Common myeloid progenitor, CD34-positive (primary cell): ENCODE measurements around the gene LYSET.
A peak's percentile ranks its signal among the peaks of the same experiment; 100 is the strongest.
"Not testable (repeated sequence)": the region's sequence is repeated elsewhere in the genome, so short reads cannot be mapped to it uniquely, and the experiment has no call there.

ENCODE experiments used
- CTCF ChIA-PET: fragments of 350-600 bp; sonication (Branson Sonifier 250); formaldehyde crosslinking; loops from one replicate; lab custom pipeline; 2021; ENCODE audit warnings: antibody characterized with exemption; lab: Charles Lee
- POLR2A ChIA-PET: fragments of 350-600 bp; sonication (Branson Sonifier 250); formaldehyde crosslinking; loops from one replicate; lab custom pipeline; 2021; ENCODE audit warnings: antibody characterized with exemption; lab: Charles Lee
- DNase-seq, 3 donors: peaks; one replicate each; pipeline versions ENCODE4 v3.0.0 to v3.0.0-alpha.2; 2013
- H3K27ac ChIP-seq, 2 experiments: 1 replicate in 1 of 2; 2 replicates in 1 of 2; pipeline ENCODE4 v1.7.0; 2013; ENCODE audit warnings: inconsistent platforms in 2 of 2, low read length in 2 of 2, mild to moderate bottlenecking in 2 of 2, low read depth in 1 of 2, moderate library complexity in 1 of 2; ENCODE audit not compliant: severe bottlenecking in 2 of 2, insufficient read depth in 1 of 2, poor library complexity in 1 of 2
- H3K27me3 ChIP-seq, 5 experiments: replicated peaks in 2 of 5; 1 replicate in 3 of 5; 2 replicates in 2 of 5; pipeline versions ENCODE4 v1.6.1 to v1.7.0; 2013; ENCODE audit warnings: low read length in 4 of 5, mild to moderate bottlenecking in 2 of 5, moderate library complexity in 2 of 5, inconsistent platforms in 1 of 5; ENCODE audit not compliant: insufficient read depth in 5 of 5, control insufficient read depth in 4 of 5
- H3K36me3 ChIP-seq, 4 experiments: 1 replicate in 2 of 4; 2 replicates in 2 of 4; pipeline versions ENCODE4 v1.6.1 to v1.7.0; 2013; ENCODE audit warnings: low read length in 3 of 4, control low read depth in 1 of 4, mild to moderate bottlenecking in 1 of 4; ENCODE audit not compliant: control insufficient read depth in 4 of 4, insufficient read depth in 4 of 4
- H3K4me1 ChIP-seq, 4 experiments: 1 replicate in 3 of 4; 2 replicates in 1 of 4; pipeline versions ENCODE4 v1.6.1 to v1.7.1; 2013; ENCODE audit warnings: low read length in 3 of 4, mild to moderate bottlenecking in 3 of 4, control low read depth in 1 of 4, inconsistent platforms in 1 of 4, moderate library complexity in 1 of 4; ENCODE audit not compliant: control insufficient read depth in 4 of 4, insufficient read depth in 4 of 4; ENCODE audit errors: control extremely low read depth in 1 of 4
- H3K4me3 ChIP-seq, 7 experiments: 1 replicate in 4 of 7; 2 replicates in 3 of 7; pipeline versions ENCODE4 v1.5.1 to v1.7.0; 2013; ENCODE audit warnings: mild to moderate bottlenecking in 7 of 7, low read length in 6 of 7, moderate library complexity in 6 of 7, inconsistent platforms in 2 of 7, low read depth in 2 of 7, control low read depth in 1 of 7; ENCODE audit not compliant: insufficient read depth in 4 of 7, control insufficient read depth in 1 of 7; ENCODE audit errors: extremely low read depth in 1 of 7
- H3K9me3 ChIP-seq, 5 experiments: 1 replicate in 4 of 5; 2 replicates in 1 of 5; pipeline versions ENCODE4 v1.6.1 to v1.7.1; 2013; ENCODE audit warnings: low read length in 4 of 5, mild to moderate bottlenecking in 2 of 5, inconsistent platforms in 1 of 5, low read depth in 1 of 5, moderate library complexity in 1 of 5; ENCODE audit not compliant: control insufficient read depth in 4 of 5, insufficient read depth in 2 of 5; ENCODE audit errors: control extremely low read depth in 1 of 5
- WGBS: methylation state at CpG from one replicate; pipeline ENCODE4 v1.1.5; 2013; ENCODE audit not compliant: insufficient coverage; 5-methylcytosine and 5-hydroxymethylcytosine counted together

Gene LYSET

DNA sequence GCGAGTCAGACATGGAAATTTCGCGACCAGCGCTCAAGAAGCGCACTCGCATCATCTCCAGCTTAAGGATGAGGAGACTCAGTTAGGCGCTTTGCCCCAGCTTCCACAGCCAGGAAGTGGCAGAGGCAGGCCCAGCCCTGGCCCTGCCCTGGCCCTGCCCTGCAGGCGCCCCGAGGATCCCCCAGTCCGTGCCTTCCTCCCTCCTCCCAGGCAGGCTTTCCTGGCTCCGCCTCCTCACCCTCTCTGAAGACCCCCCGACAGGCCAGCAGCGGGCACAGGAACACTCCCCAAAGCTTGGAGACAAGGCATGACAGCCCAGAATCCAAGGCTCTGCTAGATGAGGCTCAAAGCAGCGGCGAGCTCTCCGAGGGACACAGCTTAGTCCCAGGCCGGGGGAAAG is 47.0 kb downstream of the LYSET start:
- peaks cover 0 to 14% (median 8%) of the 10 kb centered on the region in 4 experiments for H3K4me1 ChIP-seq
- no peak overlapping the region for H3K27ac ChIP-seq
- peaks cover 4 to 20% (median 12%) of the 10 kb centered on the region in 4 experiments for H3K36me3 ChIP-seq
- no peak for DNase-seq
- ChIA-PET POLR2A (no interaction called here), CTCF (interaction anchor here (1.1 to 1.2 kb wide), 2 partner anchors 54 to 65 kb away, joined by 3 read pairs; no protein-coding TSS in a partner anchor)
- H3K4me3 ChIP-seq, result peak overlapping the region in 3 of 7 experiments; percentile 64 to 67 (median 66)
- H3K27me3 ChIP-seq, result peaks cover 0 to 23% (median 6%) of the 10 kb centered on the region in 5 experiments
- WGBS, result 66% methylated on average over 16 of the region's 17 CpGs
- H3K9me3 ChIP-seq, result no peaks in the 10 kb centered on the region

DNA sequence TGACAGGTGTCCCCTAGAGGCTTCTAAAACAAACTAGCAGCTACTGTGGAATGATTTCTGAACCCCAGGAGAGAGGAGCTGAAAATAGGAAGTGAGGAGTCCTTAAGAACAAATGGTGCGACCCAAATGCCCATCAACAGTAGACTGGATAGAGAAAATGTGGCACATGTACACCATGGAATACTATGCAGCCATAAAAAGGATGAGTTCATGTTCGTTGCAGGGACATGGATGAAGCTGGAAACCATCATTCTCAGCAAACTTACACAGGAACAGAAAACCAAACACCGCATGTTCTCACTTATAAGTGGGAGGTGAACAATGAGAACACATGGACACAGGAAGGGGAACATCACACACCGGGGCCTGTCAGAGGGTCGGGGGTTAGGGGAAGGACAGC is 48.0 kb downstream of the LYSET start:
- Histone ChIP-seq H3K27me3 (peaks cover 0 to 23% (median 6%) of the 10 kb centered on the region in 5 experiments), H3K36me3 (peaks cover 0 to 11% (median 4%) of the 10 kb centered on the region in 4 experiments), H3K4me1 (peaks cover 0 to 14% (median 8%) of the 10 kb centered on the region in 4 experiments)
- H3K4me3 ChIP-seq, POLR2A ChIA-PET, H3K9me3 ChIP-seq, H3K27ac ChIP-seq, DNase-seq: not testable (repeated sequence)
- 95% methylated on average over 3 of the region's 5 CpGs for WGBS
- CTCF ChIA-PET, result interaction anchor here (1.1 to 1.5 kb wide), 6 partner anchors 14 to 387 kb away, joined by 3 to 4 read pairs (median 3); no protein-coding TSS in a partner anchor

DNA sequence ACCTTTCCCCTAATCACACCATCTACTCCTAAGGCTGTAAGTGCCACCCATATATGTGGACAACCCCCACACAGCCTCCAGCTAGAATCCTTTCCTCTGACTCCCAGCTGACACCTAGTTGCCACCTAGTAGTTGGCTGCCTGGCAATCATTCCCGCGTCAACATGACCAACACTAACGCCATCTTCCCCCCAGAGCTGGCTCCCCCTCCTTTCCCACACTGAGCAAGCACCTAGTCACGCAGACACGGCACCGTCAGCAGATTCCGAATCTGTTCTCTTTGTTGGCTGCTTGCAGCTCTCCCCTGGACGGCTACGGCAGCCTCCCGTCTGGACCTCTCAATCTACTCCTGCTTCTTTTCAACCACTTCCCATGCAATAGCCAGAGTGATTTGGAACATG is 49.7 kb downstream of the LYSET start:
- POLR2A ChIA-PET, result no interaction called here
- Histone ChIP-seq H3K4me3 (no peak overlapping the region), H3K27ac (no peak overlapping the region), H3K9me3 (no peaks in the 10 kb centered on the region), H3K27me3 (peaks cover 0 to 23% (median 6%) of the 10 kb centered on the region in 5 experiments), H3K4me1 (peaks cover 0 to 14% (median 8%) of the 10 kb centered on the region in 4 experiments), H3K36me3 (peaks cover 0 to 2% (median 0%) of the 10 kb centered on the region in 4 experiments)
- CTCF ChIA-PET, result interaction anchor here (2.6 kb wide), 1 partner anchor 312 kb away, joined by 7 read pairs; no protein-coding TSS in a partner anchor
- DNase-seq, result peak in 1 of 3 donors; percentile 13
- WGBS, result 61% methylated on average over 10 of the region's 10 CpGs
